Hypothalamus (tissue), 51 donors: ENCODE measurements around the gene GFOD1.

ENCODE experiments used
- DNase-seq, 51 donors: peaks; one replicate each; lab custom pipeline; 2025; lab: John Stamatoyannopoulos, UW

The GFOD1 gene

DNA sequence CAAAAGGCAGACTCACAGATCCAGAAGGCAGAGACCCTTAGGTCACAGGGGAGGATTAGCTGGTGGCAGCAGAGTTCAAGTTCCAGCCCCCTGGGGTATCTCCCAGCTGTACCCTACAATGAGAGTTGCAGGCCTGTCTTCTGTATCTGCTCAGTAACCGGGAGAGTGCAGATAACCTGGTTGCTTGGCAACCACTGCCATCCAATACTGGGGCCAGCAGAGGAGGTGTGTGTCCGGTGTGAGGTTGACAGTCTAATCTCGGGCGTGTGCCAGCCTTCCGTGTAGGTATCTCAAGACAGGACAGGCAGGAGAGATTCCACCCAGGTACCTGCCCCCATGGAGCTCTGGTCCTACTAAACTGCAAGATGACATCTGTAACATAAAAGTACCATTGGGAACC, 102.4 kb downstream of the GFOD1 start:
- DNase-seq = peak in 4 of 51 donors; percentile 16 to 21 (median 18)

DNA sequence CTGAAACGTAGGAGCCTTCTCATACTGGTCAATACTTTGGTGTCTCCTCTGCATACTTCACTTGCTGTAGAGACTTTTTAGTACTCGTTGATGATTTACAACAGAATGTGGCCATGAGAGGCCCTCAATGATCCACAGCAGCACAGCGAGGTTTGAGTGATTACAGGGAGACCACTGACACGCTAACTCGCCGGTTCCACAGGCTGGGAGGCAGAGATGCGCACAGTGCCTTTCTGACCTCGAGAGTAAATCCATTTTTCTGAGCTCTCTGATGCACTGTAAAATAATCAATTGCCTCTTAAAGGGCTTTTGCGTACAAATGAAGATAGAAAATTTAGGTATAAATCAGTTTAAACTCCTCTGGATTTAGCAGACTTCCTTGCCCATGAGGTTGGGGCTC, 102.9 kb downstream of the GFOD1 start:
- DNase-seq = no peak

DNA sequence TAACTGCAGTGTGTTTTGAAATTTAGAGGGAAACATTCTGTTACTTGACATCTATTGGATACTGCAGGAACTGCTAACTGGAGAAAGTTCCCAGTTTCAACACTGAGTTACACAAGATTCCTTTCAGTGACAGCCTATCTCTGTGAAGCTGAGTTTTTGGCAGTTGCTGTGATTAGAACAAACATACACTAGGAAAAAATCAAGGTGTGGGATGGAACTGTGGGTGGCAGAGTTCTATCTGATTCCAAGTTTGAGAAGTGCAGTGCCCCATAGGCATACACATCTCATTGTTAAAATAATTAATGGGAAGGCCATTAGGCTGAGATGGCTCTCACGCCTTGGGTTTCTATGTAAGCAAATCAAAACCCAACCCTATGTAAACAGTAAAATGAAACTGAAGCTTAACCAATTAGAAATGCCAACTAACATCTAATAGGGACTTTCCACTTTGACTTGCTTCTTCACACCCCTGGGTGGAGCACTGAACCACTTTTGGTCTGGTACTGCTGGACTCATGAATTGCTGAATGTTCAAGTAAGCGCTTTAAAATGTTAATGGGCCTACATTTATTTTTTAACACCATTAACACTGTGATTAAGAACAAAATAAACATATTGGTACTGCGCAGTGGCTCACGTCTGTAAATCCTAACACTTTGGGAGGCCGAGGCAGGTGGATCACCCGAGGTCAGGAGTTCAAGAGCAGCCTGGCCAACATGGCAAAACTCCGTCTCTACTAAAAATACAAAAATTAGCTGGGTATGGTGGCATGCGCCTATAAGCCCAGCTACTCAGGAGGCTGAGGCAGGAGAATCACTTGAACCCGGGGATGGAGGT, 103.9 kb downstream of the GFOD1 start:
- no peak for DNase-seq

DNA sequence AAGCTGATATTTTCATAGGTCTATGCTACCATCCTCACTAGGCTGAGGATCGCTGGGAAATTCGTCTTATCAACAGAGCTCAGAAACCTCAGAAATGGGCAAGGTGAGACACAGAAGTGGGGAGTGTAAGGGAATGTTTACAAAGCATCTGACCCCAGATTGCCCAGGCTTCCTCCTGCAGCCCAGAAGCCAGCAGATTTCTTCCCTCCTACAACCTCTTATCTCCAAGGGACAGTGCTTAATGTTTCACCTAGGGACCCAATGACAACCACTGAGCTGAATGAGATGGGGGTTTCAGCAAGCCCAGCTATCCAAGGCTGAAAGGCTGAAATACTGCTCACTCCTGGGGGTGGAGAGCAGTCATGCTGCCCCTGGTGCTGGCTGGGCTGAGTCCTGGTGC, 106.6 kb downstream of the GFOD1 start:
- DNase-seq = no peak

DNA sequence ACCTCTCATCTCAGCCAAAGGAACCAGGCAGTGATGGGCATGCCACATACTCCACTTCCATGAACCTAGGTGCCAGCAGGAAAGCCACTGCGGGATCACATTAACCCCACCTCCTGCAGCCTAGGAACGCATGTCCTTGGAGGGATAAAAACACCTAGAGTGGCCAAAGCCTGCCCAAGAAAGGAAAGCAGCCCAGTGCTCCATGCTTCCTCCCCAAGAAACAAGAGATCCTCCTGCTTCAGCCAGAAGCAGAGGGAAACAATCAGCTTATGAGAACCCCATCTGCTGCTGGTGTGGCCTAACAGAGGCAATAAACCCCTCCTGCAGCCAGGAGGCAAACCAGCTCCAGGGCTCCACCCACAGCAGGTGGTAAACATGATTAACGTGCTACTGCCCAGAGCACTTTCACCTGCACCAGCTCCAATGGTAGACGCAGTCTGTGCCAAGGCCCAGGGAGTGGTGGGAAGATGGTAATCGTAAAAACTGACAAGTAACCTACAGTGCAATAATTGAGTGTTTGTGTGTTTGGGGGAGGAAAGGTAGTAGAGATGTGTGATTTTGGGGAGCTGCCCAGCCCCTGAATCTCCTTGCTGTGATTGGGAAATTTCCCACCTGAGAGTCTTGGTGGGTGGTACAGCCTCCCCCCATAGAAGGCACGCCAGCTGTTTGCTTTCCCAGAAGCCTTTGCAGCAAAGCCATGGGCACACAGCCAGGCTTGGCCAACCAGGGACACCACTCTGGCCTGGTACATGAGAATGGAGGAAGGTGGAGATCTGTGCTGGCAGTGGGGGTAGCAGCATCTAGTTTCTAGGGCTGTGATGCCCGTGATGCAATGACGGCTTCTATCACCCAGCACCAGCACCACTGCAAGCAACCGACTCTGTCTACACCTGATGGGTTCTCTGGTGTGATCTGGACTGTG, 108.5 kb downstream of the GFOD1 start:
- no peak for DNase-seq

DNA sequence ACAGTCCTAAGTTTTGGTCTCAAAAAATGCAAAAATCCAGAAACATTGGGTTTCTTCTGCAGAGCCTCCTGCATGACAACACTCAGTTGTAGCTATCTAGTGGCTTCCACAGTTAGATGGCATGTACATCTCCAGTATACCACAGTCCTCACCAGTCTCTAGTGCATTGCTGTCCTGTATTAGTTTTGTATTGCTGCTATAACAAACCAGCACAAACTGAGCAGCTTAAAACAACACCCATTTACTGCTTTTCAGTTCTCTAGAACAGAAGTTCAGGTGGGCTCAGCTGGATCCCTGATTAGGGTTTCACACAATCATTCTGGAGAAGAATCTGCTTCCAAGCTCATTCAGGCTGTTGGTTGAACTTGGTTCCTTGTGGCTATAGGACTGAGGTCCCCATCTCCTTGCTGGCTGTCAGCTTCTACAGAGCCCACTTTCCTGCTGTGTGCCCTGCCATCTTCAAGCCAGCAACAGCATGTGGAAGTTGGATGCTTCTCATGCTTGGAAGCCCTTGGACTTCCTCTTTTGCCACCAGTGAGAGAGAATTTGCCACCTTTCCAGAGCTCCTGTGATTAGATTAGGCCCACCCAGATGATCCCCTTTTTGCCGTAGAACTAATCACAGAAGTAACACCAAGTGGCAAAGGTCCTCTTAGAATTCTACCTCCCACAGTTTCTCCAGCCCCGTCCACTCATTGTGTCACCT, 110.2 kb downstream of the GFOD1 start:
- DNase-seq = no peak

DNA sequence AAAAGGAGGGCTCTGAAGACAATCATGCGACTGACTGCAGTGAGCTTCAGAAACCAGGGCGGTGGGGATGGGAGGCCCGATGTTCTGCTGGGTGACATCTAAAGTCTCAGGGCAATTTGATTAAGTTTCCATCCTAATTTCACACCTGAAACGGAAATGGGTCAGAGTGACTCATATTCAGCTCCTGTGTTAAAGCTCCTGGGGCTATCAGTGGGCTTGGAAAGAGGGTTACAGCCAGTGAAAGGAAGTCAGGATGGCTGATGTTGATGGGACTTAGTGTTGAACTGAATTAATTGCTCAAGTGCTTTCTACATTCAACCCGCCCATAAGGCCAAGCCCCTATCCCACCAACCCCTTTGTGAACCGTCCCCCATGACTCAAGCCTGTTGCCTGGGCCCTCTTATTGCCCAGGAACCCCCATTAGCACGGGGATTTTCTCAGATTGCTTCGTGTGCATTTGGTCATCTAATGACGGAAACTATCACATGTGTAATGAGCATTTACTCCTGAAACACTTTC, 112.0 kb downstream of the GFOD1 start:
- DNase-seq = no peak

DNA sequence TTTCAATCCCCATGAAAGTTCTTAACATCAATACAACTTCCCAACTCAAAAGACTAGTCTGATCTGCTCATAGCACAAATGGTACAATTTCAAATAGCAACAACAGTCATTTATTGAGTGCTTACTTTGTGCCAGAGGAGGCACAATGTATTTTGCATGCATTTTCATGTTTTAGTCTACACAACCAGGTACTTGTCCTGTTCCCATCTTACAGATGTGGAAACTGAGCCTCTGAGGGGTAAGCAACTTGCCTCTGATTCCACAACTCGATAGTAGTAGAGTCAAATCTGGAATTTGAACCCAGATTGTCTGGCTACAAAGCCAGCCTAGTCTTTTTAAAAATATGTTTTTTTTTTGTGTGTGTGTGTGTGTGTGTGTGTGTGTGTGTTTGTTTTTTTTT, 113.5 kb downstream of the GFOD1 start:
- no peak for DNase-seq

DNA sequence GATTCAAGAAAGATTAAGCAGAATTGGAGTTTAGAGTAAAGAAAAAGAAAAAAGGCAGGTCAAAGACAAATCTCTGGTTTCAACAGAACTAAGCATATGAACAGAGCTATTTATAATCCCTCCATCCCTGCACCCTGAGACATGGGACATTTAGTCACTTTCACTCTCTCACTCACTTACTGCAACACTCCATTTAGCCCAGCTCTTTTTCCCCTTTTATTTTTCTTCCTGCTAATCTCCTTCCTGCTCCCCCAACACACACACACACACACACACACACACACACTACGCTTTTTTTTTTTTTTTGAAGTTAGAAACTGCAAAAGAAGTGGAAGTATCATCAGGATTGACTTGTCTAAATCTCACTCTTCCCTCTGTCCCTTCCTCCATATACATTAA, 113.9 kb downstream of the GFOD1 start:
- no peak for DNase-seq

DNA sequence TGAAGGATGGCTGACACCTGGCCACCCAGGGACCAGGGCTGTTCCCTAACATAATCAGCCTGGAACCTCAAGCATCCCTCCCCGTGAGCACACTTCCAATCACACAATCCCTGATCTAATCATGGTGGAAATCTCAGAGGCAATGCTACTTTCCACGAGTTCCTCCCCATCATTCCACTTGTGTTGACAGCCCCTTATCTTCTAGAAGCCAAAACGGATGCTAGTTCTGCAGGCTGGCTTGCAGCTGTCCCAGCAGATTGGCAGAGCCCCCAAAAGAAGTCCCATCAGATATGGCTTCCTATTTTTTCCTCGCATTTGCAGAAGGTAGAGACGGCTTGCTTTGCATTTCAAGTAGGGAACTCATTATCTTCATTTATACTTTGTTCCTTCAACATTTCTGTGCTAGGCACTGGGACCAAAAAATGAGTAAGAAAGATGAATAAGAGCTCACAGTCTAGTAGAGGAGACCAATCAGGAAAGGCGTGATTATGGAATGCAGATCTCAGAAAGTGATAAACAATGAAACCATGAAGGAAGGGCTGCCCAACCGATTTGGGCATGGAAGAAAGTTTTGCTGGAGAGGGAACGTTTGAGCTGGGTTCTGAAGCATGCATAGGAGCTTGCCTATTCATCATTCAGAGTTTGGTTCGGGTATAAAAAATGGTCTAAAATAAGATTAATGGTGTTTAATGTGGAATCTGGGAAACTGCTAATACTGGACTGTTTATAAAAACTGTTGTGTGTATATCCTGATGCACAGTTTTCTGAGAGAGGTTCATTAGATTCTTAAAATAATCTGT, 114.5 kb downstream of the GFOD1 start:
- DNase-seq = no peak

DNA sequence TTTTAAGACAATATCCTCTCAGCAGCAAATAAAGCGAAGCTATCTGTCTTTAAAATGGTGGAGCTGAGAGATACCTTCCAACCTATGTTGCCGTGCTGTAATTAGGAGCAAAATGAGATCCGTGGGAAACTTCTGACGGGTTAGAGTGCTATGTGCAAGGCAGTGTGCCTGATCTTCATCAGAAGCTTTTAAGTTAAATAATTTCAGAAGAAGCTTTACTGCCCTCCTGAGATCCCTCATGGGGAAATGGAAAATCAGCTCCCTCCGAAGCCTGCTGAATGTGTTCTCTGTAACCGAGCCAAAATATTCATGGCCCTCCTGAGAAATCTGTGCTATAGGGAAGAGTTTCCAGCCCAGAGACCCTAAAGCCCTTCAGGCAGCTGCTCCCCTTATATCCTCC, 115.3 kb downstream of the GFOD1 start:
- DNase-seq = no peak

DNA sequence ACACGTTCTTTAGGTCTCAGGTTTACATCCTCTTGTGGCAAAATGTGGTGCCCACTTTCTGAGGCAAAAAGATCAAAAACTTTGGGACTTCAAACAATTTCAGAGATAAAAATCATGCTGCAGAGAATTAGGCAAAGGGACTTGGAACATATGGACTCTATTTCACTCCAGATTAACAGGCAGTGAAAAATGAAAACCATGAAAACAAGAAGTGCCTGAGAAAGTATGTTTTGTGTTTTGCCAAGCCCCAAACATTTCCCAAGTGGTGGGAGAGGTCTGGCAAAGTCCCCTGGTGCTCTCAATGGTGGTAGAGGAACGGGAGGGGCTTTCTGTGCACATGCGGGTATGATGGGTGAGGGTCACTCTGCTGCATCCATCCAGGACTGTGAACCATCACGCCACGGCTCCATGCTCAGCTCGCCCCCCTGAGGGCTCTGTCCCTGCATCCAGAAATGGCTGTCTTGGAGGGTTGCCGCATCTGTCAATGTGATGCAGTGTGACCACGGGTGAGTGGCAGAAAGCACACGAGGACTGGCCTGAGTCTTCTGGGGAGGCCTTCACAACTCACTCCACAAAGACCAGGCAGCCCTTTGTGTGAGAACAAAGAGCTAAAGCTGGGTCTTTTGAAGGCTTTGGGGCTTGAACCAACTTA, 115.9 kb downstream of the GFOD1 start:
- DNase-seq = peak in 9 of 51 donors; percentile 13 to 37 (median 28)

DNA sequence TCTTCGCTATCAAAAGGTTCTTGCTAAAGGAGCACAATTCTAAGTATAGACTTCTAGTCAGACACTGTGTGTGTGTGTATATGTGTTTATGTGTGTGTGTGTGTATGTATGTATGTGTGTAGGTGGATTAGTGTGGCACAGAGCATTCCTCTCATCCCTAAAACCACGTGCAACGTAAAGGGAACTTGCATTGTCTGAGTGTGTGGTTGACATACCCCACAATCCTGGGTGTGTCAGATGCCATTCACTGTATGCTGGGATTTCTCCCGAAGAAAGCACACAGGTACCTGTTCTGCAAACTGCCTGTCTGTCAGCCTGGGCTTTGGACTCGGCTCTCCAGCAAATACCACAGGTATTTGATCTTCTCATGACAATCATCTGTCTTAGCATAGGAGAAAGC, 116.8 kb downstream of the GFOD1 start:
- DNase-seq = no peak

DNA sequence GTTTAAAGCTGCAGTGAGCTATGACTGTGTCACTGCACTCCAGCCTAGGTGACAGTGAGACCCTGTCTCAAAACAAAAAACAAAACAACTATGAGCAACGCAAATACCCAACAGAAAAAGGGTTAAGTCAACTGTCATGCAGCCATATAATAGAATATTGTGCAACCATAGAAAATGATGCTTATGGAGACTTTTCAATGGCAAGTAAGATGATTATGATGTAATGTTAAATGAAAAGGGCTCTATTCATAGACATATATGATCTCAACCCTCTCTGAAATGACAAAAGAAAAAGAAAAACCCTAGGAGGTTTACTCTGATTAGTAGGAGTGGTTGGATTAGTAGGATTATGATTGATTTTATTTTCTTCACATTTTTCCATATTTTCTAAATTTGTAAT, 117.8 kb downstream of the GFOD1 start:
- no peak for DNase-seq

DNA sequence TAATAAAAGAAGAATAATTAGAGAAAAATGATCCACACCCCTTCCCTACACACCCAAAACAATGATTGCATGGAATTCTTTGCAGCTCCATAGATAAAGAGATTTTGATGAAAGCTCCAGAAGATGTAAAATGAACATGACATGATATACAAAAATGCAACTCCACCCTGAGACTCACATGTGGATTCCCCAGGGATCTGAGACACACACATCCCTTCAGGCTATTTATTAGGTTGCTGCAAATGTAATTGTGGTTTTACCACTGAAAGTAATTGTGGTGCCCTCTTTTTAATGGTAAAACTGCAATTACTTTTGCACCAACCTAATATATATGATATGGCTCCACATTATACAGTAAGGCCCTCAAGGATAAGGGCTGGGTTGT, 118.7 kb downstream of the GFOD1 start:
- no peak for DNase-seq

DNA sequence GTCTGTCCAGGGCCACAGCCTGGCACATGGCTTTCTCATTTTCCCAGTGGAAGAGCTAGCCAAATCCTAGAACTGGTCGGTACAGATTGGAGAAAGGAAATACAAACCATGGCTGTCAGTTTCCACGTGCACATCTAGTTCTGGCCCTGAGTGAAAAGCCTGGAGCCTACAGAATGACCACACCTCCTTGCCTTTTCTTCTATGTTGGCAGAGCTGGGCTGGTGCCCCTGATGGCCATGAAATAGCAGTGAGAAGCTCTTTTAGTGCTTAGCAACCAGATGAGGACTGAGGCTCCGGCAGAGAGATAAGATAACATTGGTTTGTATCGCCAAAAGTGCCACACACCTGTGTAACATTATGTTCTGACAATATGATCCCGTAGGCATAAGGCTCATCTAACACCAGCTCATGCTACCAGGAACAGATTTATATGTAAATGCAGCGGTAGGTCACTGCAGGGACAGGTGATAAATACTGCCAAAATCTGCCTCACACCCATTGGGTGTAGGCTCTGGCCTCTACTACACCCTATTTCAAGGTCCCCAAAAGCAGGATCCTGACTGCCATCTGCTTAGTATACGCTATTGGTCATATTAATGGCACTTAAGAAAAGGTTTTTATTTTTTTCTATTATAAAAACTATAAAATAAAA, 119.2 kb downstream of the GFOD1 start:
- peak in 3 of 51 donors; percentile 8 to 37 (median 17) for DNase-seq

DNA sequence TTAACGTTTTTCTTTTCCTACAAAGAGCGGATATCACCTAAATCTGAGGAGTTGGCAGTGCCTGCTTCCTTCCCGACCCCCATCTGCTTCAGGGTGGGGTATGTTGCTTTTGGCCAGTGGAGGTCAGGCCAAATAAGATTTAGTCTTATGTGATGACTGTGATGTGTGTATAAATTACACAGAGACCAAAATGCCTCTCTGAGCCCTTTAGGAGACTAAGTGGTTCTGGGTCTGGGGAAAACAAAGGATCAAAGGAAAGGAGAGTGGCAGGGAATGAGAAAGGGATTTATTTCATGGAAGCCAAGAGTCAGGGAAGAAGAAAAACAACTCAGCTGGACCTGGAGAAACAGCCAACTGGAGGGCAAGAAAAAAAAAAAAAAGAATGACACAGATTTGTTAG, 120.0 kb downstream of the GFOD1 start:
- no peak for DNase-seq

DNA sequence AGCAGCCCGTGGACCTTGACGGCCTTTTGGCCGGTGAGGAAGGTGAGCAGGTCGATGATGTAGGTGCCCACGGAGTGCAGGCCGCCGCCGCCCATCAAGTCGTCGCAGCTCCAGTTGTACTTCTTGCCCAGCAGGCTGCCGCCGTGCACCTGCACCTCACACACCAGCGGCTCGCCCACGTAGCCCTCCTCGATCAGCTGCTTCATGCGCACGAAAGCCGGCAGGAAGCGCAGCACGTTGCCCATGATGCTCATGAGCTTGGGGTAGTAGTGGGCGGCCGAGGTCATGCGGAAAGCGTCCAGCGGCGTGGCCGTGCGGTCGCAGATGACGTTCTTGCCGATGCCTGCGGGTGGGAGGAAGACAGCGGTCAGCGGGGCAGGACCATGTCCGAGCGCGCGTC, 122.1 kb downstream of the GFOD1 start:
- no peak for DNase-seq

DNA sequence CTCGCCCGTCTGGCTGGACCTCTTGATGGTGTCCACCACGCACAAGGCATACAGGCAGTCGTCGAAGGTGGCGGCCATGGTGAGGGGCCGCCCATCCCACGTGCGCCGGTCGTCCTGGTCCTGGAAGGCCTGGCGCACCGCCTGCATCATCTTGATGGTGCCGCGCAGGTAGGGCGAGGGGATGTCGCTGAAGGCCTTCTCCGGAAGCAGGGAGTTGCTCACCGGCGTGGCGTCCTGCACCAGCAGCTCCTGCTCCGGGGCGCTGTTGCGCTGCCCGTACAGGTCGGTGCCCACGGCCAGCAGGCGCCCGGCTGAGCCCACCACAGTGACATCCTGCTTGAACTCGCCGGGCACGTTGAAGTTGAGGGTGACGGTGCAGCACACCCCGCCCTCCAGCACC, 122.6 kb downstream of the GFOD1 start:
- no peak for DNase-seq
